CD1c-positive myeloid dendritic cell (primary cell): ENCODE results near the gene SOX8.
"Not testable (repeated sequence)": the region's sequence is repeated elsewhere in the genome, so short reads cannot be mapped to it uniquely, and the experiment has no call there.

Source experiments
- DNase-seq: peaks from one replicate; pipeline ENCODE4 v3.0.0-alpha.2; 2016; ENCODE audit errors: extremely low spot score

SOX8 gene

DNA sequence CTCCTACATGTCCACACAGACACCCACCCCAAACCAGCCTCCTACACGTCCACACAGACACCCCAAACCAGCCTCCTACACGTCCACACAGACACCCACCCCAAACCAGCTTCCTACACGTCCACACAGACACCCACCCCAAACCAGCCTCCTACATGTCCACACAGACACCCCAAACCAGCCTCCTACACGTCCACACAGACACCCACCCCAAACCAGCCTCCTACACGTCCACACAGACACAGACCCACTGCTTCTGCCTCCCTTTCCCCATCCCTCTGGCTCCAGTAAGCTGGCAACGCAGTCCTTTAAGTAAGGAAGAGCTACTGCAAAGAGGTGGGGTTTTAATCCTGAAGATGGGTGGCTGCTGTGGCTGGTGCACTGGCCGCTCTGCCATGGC lies 27.8 kb upstream of the SOX8 start:
- not testable (repeated sequence) for DNase-seq

GRCh38 chr16:955766-956165 lies 25.8 kb upstream of the SOX8 start:
- not testable (repeated sequence) for DNase-seq

- DNase-seq: no peak
Observed at GRCh38 chr16:959232-960040, 22.1 kb upstream of the SOX8 start.

DNA sequence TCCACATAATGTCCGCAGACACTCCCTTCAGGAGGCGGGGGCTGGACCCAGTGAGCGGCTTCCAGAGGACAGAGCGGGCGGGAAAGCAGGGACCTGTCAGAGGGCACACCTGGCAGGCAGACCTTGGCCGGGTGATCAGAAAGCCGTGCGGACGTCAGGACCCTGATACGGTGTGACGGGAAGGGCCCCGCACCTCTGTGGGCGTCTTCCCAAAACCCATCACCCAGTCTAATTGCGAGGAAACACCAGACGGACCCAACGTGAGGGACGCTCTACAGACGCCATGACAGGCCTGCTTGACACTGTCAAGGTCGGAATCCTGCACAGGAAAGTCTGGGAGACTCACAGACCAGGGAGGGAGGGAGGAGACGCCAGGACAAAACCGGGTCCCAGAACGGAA lies 19.2 kb upstream of the SOX8 start:
- DNase-seq: no peak

GRCh38 chr16:962901-963814 lies 18.4 kb upstream of the SOX8 start:
- no peak for DNase-seq

DNA sequence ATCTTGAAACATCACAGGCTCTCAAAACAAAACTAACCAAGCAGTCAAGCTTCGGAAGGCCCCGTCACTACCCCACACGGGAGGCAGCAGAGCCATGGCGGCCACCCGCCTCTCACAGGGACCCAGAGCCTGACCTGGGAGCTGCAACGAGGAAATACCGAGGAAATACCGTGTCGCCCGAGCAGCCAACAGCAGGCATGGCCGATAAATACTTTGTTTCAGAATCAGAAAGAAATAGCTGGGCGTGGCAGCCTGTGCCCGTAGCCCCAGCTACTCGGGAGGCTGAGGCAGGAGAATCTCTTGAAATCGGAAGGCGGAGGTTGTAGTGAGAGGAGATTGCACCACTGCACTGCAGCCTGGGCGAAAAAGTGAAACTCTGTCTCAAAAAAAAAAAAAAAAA lies 17.7 kb upstream of the SOX8 start:
- DNase-seq: no peak

DNA sequence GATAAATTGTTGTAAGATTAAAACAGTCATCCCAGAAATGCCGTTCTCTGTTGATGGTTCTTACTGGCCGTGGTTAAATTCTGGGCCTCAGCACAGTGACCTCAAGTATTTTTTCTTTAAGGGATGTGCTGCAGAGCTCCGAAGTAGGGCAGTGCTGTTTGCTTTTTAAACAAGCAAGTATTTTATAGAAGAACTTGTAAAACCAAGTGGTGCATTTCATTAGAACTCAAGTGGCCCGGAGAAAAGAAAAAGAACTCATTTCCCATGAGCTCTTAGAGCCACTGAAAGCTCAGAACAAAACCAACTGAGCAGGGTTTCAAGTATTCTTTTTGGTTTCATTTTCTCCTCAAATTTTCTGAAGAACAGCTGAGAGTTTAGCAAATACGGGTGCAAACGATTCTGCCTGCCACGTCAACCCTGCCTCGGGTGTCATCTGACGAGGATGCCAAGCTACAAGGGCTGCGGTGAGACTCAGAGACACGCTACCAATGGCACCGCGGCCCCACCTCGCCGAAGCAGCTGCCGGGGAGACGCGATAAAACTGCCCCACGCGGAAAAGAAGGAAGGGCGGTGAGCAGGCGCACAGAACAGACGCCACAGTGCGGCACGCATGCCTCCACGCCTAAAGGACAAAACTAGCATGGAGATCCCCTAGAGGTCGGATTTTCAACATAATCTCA lies 17.1 kb upstream of the SOX8 start:
- peak; percentile 18 for DNase-seq

- no peak for DNase-seq
Observed at GRCh38 chr16:965036-965395, 16.6 kb upstream of the SOX8 start.

GRCh38 chr16:965487-965886 lies 16.1 kb upstream of the SOX8 start:
- no peak for DNase-seq

- DNase-seq: no peak
Observed at GRCh38 chr16:966035-966434, 15.5 kb upstream of the SOX8 start.

GRCh38 chr16:966505-966904 lies 15.1 kb upstream of the SOX8 start:
- DNase-seq: no peak

- DNase-seq: no peak
Observed at GRCh38 chr16:967077-967541, 14.5 kb upstream of the SOX8 start.

- DNase-seq: no peak
Observed at GRCh38 chr16:967546-968295, 13.8 kb upstream of the SOX8 start.

GRCh38 chr16:968620-969019 lies 12.9 kb upstream of the SOX8 start:
- no peak for DNase-seq

- DNase-seq: no peak
Observed at GRCh38 chr16:969508-970385, 11.8 kb upstream of the SOX8 start.

DNA sequence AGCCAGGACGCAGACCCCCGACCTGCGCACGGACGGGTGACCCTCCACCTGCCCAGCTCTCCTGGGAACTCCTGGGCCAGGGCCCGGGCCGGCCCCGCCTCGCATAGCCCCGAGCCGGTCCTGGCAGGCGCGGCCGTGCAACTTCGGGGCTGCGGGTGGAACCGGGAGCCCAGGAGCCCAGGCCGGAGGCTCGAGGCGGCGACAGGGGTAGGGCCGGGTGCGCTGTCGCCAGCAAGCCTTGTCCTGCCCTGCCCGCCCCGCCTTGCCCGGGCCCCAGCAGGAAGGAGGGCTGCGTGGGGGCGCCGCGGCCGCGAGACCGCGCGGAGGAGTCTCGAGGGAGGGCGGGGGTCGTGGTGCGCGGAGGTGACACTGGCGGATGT lies 11.2 kb upstream of the SOX8 start:
- no peak for DNase-seq

DNA sequence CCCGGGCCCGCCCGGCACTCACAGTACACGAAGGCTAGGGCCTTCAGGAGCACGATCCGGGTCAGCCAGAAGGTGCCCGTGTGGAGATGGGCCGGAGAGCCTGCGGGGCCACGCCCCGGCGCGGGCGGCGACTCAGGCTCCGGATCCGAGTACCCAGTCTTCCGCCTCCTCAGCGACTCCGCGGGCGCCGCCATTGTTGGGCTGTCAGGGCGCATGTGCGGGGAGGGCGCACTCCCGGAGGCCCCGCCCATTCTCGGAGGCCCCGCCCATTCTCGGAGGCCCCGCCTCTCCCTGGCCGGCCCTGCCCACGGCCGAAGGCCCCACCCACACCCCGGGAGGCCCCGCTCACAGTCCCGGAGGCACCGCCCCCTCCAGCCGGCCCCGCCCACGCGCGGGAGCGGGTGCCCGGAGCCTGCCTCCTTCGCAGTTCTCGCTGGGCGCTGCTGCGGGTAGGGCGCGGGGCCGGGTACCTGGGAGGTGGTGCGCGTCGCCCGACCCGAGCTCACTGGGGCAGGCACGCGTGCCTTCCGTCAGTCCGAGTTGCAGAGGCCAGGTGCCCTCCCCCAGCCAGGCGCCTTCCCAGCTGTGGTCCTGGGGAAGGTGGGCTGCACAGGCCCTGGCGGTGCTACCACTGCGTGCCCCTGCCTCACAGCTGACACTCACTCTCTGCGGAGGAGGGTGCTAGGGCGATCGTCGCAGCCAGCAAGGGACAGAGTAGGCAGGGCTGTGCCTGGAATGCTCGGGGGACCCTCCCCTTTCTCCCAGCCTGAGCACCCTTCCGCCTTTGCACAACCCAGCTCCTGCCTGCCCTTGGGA lies 10.6 kb upstream of the SOX8 start, which contains the start of gene LMF1:
TSS of gene LMF1 (minus strand) at position 219 of the 816 bp plus-strand sequence. CDS start at position 215, 4 bp downstream.
- peak; percentile 96 for DNase-seq

DNA sequence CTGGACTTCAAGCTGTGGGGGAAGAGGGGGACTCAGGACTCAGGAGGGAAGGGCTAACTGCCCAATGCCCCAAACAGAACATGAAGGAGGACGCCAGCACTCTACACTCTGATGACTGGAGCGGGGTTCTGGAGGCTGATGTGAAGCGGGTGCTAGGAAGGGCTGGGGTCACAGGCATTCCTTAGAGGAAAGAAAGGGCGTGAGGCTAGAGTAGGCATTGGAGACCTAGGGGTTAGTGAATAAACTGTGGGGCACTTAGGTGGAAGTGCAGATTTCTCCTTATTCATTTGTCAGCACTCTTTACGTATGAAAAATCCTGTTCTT lies 10.0 kb upstream of the SOX8 start:
- no peak for DNase-seq

GRCh38 chr16:971981-972315 lies 9.6 kb upstream of the SOX8 start:
- DNase-seq: no peak
